HK-2 (cell line): ENCODE measurements around the gene LDLRAD2.

Source experiments
- DNase-seq: peaks from one replicate; pipeline ENCODE4 v3.0.0-alpha.2; 2018; ENCODE audit not compliant: unreplicated experiment

Gene LDLRAD2

GRCh38 chr1:21860971-21861370 is 48.9 kb downstream of the LDLRAD2 start:
- DNase-seq: no peak

GRCh38 chr1:21861602-21862429 is 49.8 kb downstream of the LDLRAD2 start:
- no peak for DNase-seq

- no peak for DNase-seq
These were observed 51.9 kb downstream of the LDLRAD2 start for GRCh38 chr1:21863981-21864380.

- DNase-seq: no peak
These were observed 52.7 kb downstream of the LDLRAD2 start for GRCh38 chr1:21864730-21865129.

GRCh38 chr1:21865609-21865942 is 53.5 kb downstream of the LDLRAD2 start:
- DNase-seq: no peak

GRCh38 chr1:21865943-21866706 is 54.1 kb downstream of the LDLRAD2 start:
- DNase-seq: no peak

GRCh38 chr1:21866707-21867043 is 54.6 kb downstream of the LDLRAD2 start:
- no peak for DNase-seq

- no peak for DNase-seq
These were observed 55.5 kb downstream of the LDLRAD2 start for GRCh38 chr1:21867451-21867996.

GRCh38 chr1:21868482-21868881 is 56.4 kb downstream of the LDLRAD2 start:
- DNase-seq: no peak

- no peak for DNase-seq
These were observed 56.9 kb downstream of the LDLRAD2 start for GRCh38 chr1:21868941-21869454.

GRCh38 chr1:21869620-21870121 is 57.6 kb downstream of the LDLRAD2 start:
- DNase-seq: peak; percentile 68

- DNase-seq: no peak
These were observed 58.5 kb downstream of the LDLRAD2 start for GRCh38 chr1:21870611-21871010.

- DNase-seq: no peak
These were observed 59.9 kb downstream of the LDLRAD2 start for GRCh38 chr1:21871943-21872342.

GRCh38 chr1:21872445-21873079 is 60.5 kb downstream of the LDLRAD2 start:
- DNase-seq: no peak

GRCh38 chr1:21873174-21873573 is 61.1 kb downstream of the LDLRAD2 start:
- DNase-seq: no peak

GRCh38 chr1:21873761-21874160 is 61.7 kb downstream of the LDLRAD2 start:
- no peak for DNase-seq

- DNase-seq: no peak
These were observed 62.3 kb downstream of the LDLRAD2 start for GRCh38 chr1:21874328-21874727.
